HEK293 (cell line): ENCODE results near the gene QRICH2.

Experiments
- TCF7L2 ChIP-seq: IDR thresholded peaks from 2 replicates; pipeline ENCODE4 v1.6.1; 2011; ENCODE audit warnings: low read depth, mild to moderate bottlenecking, inconsistent platforms, low read length, moderate library complexity, borderline replicate concordance
- YY1 ChIP-seq: fragments of 450-650 bp; formaldehyde crosslinking; IDR thresholded peaks from 2 replicates; pipeline ENCODE4 v1.5.1; 2018; ENCODE audit warnings: missing biosample characterization, missing genetic modification characterization
- ZBTB49 ChIP-seq: fragments of 450-650 bp; formaldehyde crosslinking; IDR thresholded peaks from 2 replicates; pipeline ENCODE4 v1.5.1; 2016; ENCODE audit warnings: missing biosample characterization, missing genetic modification characterization, low read depth
- ZNF121 ChIP-seq: fragments of 450-650 bp; formaldehyde crosslinking; IDR thresholded peaks from 2 replicates; pipeline ENCODE4 v1.5.1; 2016; ENCODE audit warnings: missing biosample characterization, missing genetic modification characterization
- ZNF274 ChIP-seq, 2 experiments: fragments of 200-500 bp in 1 of 2; fragments of 450-650 bp in 1 of 2; sonication (Bioruptor generic) in 1 of 2; formaldehyde crosslinking in 1 of 2; IDR thresholded peaks; 2 replicates each; pipeline versions ENCODE4 v1.5.1 to v1.6.1; 2014 to 2016; ENCODE audit warnings: borderline replicate concordance in 1 of 2, inconsistent platforms in 1 of 2, low read length in 1 of 2, missing biosample characterization in 1 of 2, missing genetic modification characterization in 1 of 2
- ZNF529 ChIP-seq: fragments of 450-650 bp; formaldehyde crosslinking; IDR thresholded peaks from 2 replicates; pipeline ENCODE4 v1.5.1; 2017; ENCODE audit warnings: missing genetic modification characterization, missing biosample characterization; ENCODE audit not compliant: insufficient replicate concordance
- ZNF621 ChIP-seq: fragments of 450-650 bp; formaldehyde crosslinking; IDR thresholded peaks from 2 replicates; pipeline ENCODE4 v1.5.1; 2017; ENCODE audit warnings: missing biosample characterization, missing genetic modification characterization
- ZNF670 ChIP-seq: fragments of 450-650 bp; formaldehyde crosslinking; IDR thresholded peaks from 2 replicates; pipeline ENCODE4 v1.5.1; 2016; ENCODE audit warnings: missing biosample characterization, missing genetic modification characterization, low read depth
- ZNF704 ChIP-seq: fragments of 450-650 bp; formaldehyde crosslinking; IDR thresholded peaks from 2 replicates; pipeline ENCODE4 v1.5.1; 2016; ENCODE audit warnings: missing biosample characterization, missing genetic modification characterization
- TF ChIP-seq, protein P1 (sequence below): fragments of 450-650 bp; formaldehyde crosslinking; conservative IDR thresholded peaks from 2 replicates; pipeline ENCODE4 v1.5.1; 2016; ENCODE audit warnings: low read depth, missing biosample characterization, missing genetic modification characterization
- TF ChIP-seq, protein P2 (sequence below): fragments of 450-650 bp; formaldehyde crosslinking; IDR thresholded peaks from 2 replicates; pipeline ENCODE4 v1.5.1; 2016; ENCODE audit warnings: missing biosample characterization, missing genetic modification characterization

DNA sequence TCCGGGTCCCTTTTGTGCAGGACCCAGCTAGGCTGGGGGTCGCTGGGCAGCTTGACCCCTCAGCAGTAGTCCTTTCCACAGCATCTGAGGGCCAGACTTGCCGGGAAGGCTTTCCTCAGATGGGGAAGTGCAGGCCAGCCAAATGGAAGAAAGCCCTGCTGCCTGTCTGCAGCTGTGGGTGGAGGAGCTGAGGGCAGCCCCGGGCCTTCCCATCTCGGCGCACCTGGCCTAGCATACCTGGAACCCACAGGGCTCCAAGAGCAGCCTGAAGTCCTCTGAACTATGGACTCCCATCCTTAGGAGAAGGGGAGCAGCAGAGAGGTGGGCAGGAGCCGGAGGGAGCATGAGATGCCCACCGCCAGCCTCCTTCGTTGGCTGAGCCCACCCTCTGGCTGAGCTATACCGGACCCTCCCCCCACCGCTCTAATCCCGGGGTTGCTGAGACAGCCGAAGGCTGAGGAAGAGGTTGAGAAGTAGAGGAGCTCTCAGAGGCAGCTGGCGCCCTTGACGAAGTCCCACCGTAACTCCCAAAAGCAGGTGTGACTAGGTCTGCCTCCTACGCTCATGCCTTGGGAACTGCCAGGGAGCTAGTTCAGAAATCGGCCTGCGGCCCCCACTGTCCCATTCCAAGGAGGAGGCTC is 29.7 kb downstream of the QRICH2 start:
- TF ChIP-seq ZNF529 (tag by site-specific recombination) (no peak), ZNF621 (tag by site-specific recombination) (no peak), ZNF274 (IDR thresholded peaks at IDR 0.05; ENCODE audit: low read length) (no peak), ZNF274 (tag by site-specific recombination; IDR thresholded peaks at IDR 0.05; ENCODE audit: borderline replicate concordance) (no peak), ZNF670 (no peak), ZBTB49 (no peak), ZNF704 (tag by site-specific recombination) (no peak), TCF7L2 (no peak), YY1 (no peak), ZNF121 (tag by site-specific recombination) (no peak)
- TF ChIP-seq, protein P1, sequence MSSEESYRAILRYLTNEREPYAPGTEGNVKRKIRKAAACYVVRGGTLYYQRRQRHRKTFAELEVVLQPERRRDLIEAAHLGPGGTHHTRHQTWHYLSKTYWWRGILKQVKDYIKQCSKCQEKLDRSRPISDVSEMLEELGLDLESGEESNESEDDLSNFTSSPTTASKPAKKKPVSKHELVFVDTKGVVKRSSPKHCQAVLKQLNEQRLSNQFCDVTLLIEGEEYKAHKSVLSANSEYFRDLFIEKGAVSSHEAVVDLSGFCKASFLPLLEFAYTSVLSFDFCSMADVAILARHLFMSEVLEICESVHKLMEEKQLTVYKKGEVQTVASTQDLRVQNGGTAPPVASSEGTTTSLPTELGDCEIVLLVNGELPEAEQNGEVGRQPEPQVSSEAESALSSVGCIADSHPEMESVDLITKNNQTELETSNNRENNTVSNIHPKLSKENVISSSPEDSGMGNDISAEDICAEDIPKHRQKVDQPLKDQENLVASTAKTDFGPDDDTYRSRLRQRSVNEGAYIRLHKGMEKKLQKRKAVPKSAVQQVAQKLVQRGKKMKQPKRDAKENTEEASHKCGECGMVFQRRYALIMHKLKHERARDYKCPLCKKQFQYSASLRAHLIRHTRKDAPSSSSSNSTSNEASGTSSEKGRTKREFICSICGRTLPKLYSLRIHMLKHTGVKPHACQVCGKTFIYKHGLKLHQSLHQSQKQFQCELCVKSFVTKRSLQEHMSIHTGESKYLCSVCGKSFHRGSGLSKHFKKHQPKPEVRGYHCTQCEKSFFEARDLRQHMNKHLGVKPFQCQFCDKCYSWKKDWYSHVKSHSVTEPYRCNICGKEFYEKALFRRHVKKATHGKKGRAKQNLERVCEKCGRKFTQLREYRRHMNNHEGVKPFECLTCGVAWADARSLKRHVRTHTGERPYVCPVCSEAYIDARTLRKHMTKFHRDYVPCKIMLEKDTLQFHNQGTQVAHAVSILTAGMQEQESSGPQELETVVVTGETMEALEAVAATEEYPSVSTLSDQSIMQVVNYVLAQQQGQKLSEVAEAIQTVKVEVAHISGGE: no peak
- TF ChIP-seq, protein P2, sequence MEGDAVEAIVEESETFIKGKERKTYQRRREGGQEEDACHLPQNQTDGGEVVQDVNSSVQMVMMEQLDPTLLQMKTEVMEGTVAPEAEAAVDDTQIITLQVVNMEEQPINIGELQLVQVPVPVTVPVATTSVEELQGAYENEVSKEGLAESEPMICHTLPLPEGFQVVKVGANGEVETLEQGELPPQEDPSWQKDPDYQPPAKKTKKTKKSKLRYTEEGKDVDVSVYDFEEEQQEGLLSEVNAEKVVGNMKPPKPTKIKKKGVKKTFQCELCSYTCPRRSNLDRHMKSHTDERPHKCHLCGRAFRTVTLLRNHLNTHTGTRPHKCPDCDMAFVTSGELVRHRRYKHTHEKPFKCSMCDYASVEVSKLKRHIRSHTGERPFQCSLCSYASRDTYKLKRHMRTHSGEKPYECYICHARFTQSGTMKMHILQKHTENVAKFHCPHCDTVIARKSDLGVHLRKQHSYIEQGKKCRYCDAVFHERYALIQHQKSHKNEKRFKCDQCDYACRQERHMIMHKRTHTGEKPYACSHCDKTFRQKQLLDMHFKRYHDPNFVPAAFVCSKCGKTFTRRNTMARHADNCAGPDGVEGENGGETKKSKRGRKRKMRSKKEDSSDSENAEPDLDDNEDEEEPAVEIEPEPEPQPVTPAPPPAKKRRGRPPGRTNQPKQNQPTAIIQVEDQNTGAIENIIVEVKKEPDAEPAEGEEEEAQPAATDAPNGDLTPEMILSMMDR (tag by site-specific recombination): no peak
